Tibial artery (tissue), 4 donors: ENCODE data around the gene TSPAN18.

Experiments used
- DNase-seq, 2 donors: peaks; one replicate each; pipeline ENCODE4 v3.0.0-alpha.2; 2019
- H3K27ac ChIP-seq, 2 donors: fragments of 200-600 bp; sonication (generic) in 1 of 2; 1 replicate in 1 of 2; 2 replicates in 1 of 2; pipeline ENCODE4 v1.5.1; 2018 to 2019; ENCODE audit warnings: mild to moderate bottlenecking in 1 of 2
- H3K27me3 ChIP-seq, 2 donors: fragments of 200-600 bp; sonication (generic) in 1 of 2; one replicate each; pipeline versions ENCODE4 v1.5.1 to v1.6.0; 2016 to 2019
- H3K36me3 ChIP-seq, 3 donors: fragments of 200-600 bp; sonication (generic) in 2 of 3; one replicate each; pipeline ENCODE4 v1.5.1; 2016 to 2019; ENCODE audit warnings: mild to moderate bottlenecking in 2 of 3
- H3K4me1 ChIP-seq, 4 donors: fragments of 200-600 bp; sonication (generic) in 2 of 4; 1 replicate in 3 of 4; 2 replicates in 1 of 4; pipeline ENCODE4 v1.5.1; 2016 to 2019
- H3K4me3 ChIP-seq, 2 donors: fragments of 200-600 bp; sonication (generic) in 1 of 2; 1 replicate in 1 of 2; 2 replicates in 1 of 2; pipeline ENCODE4 v1.5.1; 2018 to 2019; ENCODE audit warnings: mild to moderate bottlenecking in 2 of 2
- H3K9me3 ChIP-seq, 3 donors: fragments of 200-600 bp; sonication (generic) in 1 of 3; one replicate each; pipeline ENCODE4 v1.5.1; 2016 to 2019
- intact Hi-C: fragments of 100-400 bp; cut with DNase I; formaldehyde crosslinking; loops from one replicate; pipeline ENCODE4 v1.15.0; 2023; ENCODE audit warnings: low total_unique reads
- TF ChIP-seq, protein P1 (sequence below), 2 experiments: fragments of 200-600 bp in 1 of 2; fragments of 450-650 bp in 1 of 2; IDR thresholded peaks; one replicate each; pipeline ENCODE4 v1.5.1; 2017 to 2019; ENCODE audit warnings: antibody characterized with exemption in 2 of 2, mild to moderate bottlenecking in 1 of 2, moderate library complexity in 1 of 2

TSPAN18 gene

DNA sequence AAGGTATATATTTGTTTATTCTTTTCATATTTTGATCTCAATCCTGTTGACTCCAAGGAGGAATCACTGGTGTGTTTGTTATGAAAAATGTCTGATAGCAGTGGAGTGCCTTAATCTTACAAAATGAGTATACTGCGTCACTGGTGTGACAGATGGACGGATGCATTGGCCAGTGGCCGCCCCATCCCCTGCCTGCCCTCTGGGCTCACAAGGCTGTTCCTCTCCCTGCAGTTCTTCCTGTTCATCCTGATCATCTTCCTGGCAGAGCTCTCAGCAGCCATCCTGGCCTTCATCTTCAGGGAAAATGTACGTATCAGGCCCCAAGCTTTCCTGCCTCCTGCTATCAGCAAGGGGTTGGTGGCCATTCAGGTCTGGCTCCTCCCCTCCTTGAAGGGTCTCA is 191.0 kb downstream of the TSPAN18 start:
- H3K9me3 ChIP-seq: no peaks in the 10 kb centered on the region
- TF ChIP-seq, protein P1, sequence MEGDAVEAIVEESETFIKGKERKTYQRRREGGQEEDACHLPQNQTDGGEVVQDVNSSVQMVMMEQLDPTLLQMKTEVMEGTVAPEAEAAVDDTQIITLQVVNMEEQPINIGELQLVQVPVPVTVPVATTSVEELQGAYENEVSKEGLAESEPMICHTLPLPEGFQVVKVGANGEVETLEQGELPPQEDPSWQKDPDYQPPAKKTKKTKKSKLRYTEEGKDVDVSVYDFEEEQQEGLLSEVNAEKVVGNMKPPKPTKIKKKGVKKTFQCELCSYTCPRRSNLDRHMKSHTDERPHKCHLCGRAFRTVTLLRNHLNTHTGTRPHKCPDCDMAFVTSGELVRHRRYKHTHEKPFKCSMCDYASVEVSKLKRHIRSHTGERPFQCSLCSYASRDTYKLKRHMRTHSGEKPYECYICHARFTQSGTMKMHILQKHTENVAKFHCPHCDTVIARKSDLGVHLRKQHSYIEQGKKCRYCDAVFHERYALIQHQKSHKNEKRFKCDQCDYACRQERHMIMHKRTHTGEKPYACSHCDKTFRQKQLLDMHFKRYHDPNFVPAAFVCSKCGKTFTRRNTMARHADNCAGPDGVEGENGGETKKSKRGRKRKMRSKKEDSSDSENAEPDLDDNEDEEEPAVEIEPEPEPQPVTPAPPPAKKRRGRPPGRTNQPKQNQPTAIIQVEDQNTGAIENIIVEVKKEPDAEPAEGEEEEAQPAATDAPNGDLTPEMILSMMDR (IDR thresholded peaks at IDR 0.05): no peak
- DNase-seq: no peak
- H3K27me3 ChIP-seq: no peaks in the 10 kb centered on the region
- no peak overlapping the region for H3K27ac ChIP-seq
- peaks cover 0 to 7% (median 6%) of the 10 kb centered on the region in 3 donors for H3K36me3 ChIP-seq
- H3K4me1 ChIP-seq: no peaks in the 10 kb centered on the region
- intact Hi-C loops: no loop called here
- no peak overlapping the region for H3K4me3 ChIP-seq

DNA sequence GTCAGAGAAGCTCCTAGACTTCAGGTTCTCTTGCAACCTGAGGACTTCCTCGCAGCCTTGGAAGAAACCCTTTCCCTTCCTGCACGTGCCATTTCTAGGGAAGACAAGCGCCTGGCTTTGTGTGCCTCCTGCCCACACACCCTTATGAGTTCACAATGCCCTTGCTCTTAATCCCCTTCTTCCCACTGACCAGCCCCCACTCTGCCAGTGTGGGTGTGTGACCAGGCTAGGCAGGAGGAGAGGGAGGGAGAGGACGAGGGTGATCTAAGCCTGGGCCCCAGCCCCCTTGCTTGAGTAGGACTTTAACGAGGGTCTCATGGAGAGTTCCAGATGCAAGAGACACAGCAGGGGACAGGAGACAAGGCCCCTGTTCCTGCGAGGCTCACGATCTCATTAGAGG is 193.7 kb downstream of the TSPAN18 start:
- Histone ChIP-seq H3K9me3 (no peaks in the 10 kb centered on the region), H3K36me3 (peaks cover 0 to 7% (median 6%) of the 10 kb centered on the region in 3 donors), H3K27me3 (no peaks in the 10 kb centered on the region), H3K4me3 (no peak overlapping the region), H3K27ac (no peak overlapping the region), H3K4me1 (peaks cover 0 to 5% (median 0%) of the 10 kb centered on the region in 4 donors)
- intact Hi-C loops: no loop called here
- TF ChIP-seq, protein P1 (IDR thresholded peaks at IDR 0.05): no peak
- no peak for DNase-seq

DNA sequence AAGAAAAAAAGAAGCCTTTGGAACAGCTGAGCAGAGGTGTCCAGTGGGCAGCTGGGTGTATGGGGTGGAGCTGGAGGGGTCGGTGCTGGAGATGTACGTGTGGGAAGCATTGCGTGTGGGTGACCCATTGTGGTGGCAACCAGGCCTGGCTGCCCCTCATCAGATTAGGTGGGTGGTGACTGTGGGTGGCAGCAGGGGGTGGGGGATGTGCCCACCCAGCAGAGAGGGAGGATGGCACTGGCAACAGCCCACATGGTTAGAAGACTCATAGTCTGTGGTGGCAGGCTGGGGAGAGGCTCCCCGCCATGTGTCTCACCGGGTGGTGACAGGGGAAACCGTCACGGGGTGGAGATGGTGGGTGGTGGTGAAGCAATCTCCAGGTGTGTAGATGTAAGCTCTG is 196.4 kb downstream of the TSPAN18 start:
- no peak for DNase-seq
- H3K36me3 ChIP-seq: peaks cover 0 to 7% (median 6%) of the 10 kb centered on the region in 3 donors
- TF ChIP-seq, protein P1 (IDR thresholded peaks at IDR 0.05): no peak

DNA sequence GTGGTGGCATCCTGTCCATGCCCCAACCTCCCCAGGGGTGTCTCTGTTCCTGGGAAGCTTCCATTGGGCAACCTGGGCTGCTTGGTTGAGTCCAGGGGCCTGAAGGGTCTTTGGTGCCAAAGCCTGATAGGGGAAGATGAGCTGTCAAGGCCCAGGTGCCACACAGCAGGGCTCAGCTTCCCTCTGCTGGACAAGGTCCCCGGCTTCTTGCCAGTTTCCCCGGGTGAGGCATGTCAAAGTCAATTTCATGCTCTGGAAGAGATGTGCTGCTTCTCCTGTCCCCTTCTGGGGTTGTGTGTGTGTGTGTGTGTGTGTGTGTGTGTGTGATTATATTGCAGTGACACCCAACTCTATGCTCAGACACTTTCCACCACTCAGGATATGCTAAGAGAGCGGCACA is 197.0 kb downstream of the TSPAN18 start:
- no peak overlapping the region for H3K4me3 ChIP-seq
- no peak for DNase-seq
- H3K36me3 ChIP-seq: peaks cover 0 to 7% (median 6%) of the 10 kb centered on the region in 3 donors
- H3K9me3 ChIP-seq: no peaks in the 10 kb centered on the region
- H3K27me3 ChIP-seq: no peaks in the 10 kb centered on the region
- H3K27ac ChIP-seq: no peak overlapping the region
- TF ChIP-seq, protein P1 (IDR thresholded peaks at IDR 0.05): no peak
- intact Hi-C loops: no loop called here
- H3K4me1 ChIP-seq: peaks cover 0 to 6% (median 0%) of the 10 kb centered on the region in 4 donors

More for the DNA sequence above, 196.4 kb downstream of the TSPAN18 start:
- Histone ChIP-seq H3K9me3 (no peaks in the 10 kb centered on the region), H3K27ac (no peak overlapping the region), H3K4me3 (no peak overlapping the region), H3K4me1 (peaks cover 0 to 6% (median 0%) of the 10 kb centered on the region in 4 donors), H3K27me3 (no peaks in the 10 kb centered on the region)
- intact Hi-C loops: no loop called here

DNA sequence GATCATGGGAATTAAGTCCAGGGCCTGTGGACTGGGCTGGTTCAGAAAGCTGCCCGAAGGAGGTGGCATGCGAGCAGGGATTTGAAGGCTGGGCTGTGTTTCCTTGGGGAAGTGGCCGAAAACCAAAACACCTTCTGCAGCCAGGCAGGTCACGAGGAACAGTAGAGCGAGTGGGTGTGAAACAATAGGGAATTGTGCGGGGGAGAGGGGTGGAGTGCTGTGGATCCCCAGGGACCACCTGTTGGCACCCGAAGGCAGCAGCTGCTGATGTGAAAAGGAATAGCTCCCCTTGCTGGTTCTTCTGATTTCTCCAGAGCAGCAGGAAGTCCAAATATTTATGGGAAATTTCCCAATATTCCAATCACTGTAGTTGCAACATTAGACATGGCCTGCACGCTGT is 199.3 kb downstream of the TSPAN18 start:
- H3K27ac ChIP-seq: no peak overlapping the region
- no peaks in the 10 kb centered on the region for H3K9me3 ChIP-seq
- DNase-seq: no peak
- H3K4me3 ChIP-seq: no peak overlapping the region
- TF ChIP-seq, protein P1 (IDR thresholded peaks at IDR 0.05): no peak
- intact Hi-C loops: no loop called here
- no peaks in the 10 kb centered on the region for H3K27me3 ChIP-seq
- H3K4me1 ChIP-seq: peaks cover 0 to 6% (median 0%) of the 10 kb centered on the region in 4 donors
- H3K36me3 ChIP-seq: no peaks in the 10 kb centered on the region

DNA sequence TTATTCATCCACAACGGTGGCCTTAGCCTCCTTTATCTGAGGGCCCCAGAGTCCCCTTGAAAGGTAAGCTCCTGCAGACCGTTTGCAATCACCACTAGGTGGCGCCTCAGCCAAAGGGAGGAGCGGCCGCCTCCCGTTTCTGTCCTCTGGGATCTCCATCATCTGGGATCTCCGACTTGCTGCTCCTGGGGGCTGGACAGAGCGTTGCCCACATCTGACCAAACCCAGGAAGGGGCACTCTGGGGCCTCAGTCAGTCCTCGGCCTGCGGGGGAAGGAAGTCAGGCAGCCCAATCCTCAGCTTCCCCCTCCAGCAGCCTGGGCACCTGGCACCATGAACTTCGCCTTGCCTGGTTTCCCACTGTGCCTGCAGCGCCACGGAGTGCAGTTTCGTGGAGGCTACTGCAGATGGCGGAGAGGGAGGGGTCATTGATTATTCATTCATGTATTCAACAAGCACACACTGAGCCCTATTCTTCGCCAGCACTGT is 200.5 kb downstream of the TSPAN18 start:
- H3K27ac ChIP-seq: no peak overlapping the region
- DNase-seq: peak; percentile 38 to 77
- peaks cover 0 to 6% (median 0%) of the 10 kb centered on the region in 4 donors for H3K4me1 ChIP-seq
- no peaks in the 10 kb centered on the region for H3K36me3 ChIP-seq
- intact Hi-C loops: no loop called here
- no peak overlapping the region for H3K4me3 ChIP-seq
- TF ChIP-seq, protein P1 (IDR thresholded peaks at IDR 0.05): peak; percentile 75 to 85
- no peaks in the 10 kb centered on the region for H3K27me3 ChIP-seq
- H3K9me3 ChIP-seq: no peaks in the 10 kb centered on the region
